Measurements from ENCODE around the gene DOCK9. TPM values are rescaled to one million over a fixed set of nuclear protein-coding genes. Genes with fewer than 3 reads are reported as not detected.

DOCK9 gene
- total RNA-seq, 1 donor from 2014 or later = 56.3 TPM

DNA sequence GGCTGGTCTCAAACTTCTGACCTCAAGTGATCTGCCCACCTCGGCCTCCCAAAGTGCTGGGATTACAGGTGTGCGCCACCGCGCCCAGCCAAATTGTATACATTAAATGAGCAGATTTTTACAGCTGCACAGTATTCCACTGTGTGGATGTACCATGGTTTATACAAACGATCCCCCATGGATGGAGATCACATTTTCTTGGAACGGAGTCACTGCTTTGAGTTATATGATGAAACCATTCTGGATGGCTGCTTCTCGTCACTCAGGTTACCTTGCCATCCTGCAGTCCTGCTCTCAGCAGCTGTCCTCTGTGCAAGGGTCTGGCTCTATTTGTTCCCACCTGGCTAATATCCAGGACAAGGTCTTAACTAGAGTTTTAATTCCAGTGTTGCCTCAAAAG, 186.3 kb downstream of the DOCK9 start:
- Mint-ChIP-seq H3K4me3 (ENCODE audit: unreplicated experiment) (no peak overlapping the region), H3K4me1 (ENCODE audit: low read depth, unreplicated experiment) (no peaks in the 10 kb centered on the region), H3K36me3 (ENCODE audit: low read depth, unreplicated experiment) (peaks cover 24% of the 10 kb centered on the region), H3K27me3 (ENCODE audit: low read depth, unreplicated experiment) (peaks cover 19% of the 10 kb centered on the region), H3K9me3 (ENCODE audit: unreplicated experiment) (peaks cover 4% of the 10 kb centered on the region), H3K27ac (ENCODE audit: unreplicated experiment) (peak overlapping the region; percentile 75)
- Histone ChIP-seq H3K4me1 (ENCODE audit: insufficient read depth, low read length) (no peaks in the 10 kb centered on the region), H3K9me3 (ENCODE audit: insufficient read depth, low read depth, low read length) (no peaks in the 10 kb centered on the region), H4K20me1 (ENCODE audit: insufficient read depth, low read length) (no peaks in the 10 kb centered on the region), H3K9ac (ENCODE audit: low read length) (no peak overlapping the region), H3K79me2 (ENCODE audit: insufficient read depth, low read length) (no peaks in the 10 kb centered on the region), H2AFZ (ENCODE audit: low read depth, low read length) (no peak overlapping the region), H3K36me3 (ENCODE audit: insufficient read depth, low read length) (peaks cover 3% of the 10 kb centered on the region), H3K4me3 (ENCODE audit: insufficient read depth, low read depth, low read length) (no peak overlapping the region), H3K27ac (ENCODE audit: low read depth, low read length) (no peak overlapping the region), H3K27me3 (ENCODE audit: insufficient read depth, low read length) (peaks cover 2% of the 10 kb centered on the region), H3K4me2 (ENCODE audit: low read length) (no peak overlapping the region)
- TF ChIP-seq CTCF (IDR thresholded peaks at IDR 0.05; ENCODE audit: insufficient read depth, low read depth, low read length) (no peak), EZH2 (IDR thresholded peaks at IDR 0.05; ENCODE audit: insufficient read depth, low read length) (no peak)
- FAIRE-seq (no peak), DNase-seq (ENCODE audit: low read depth) (no peak)

GRCh38 chr13:98787996-98788395, 189.9 kb downstream of the DOCK9 start:
- TF ChIP-seq CTCF (IDR thresholded peaks at IDR 0.05; ENCODE audit: insufficient read depth, low read depth, low read length) (no peak), EZH2 (IDR thresholded peaks at IDR 0.05; ENCODE audit: insufficient read depth, low read length) (no peak)
- no peak overlapping the region for H3K4me3 Mint-ChIP-seq (ENCODE audit: unreplicated experiment)

GRCh38 chr13:98787173-98787572, 190.7 kb downstream of the DOCK9 start:
- H3K4me3 Mint-ChIP-seq (ENCODE audit: unreplicated experiment) = no peak overlapping the region
- Histone ChIP-seq H3K4me2 (ENCODE audit: low read length) (no peak overlapping the region), H2AFZ (ENCODE audit: low read depth, low read length) (no peak overlapping the region), H3K79me2 (ENCODE audit: insufficient read depth, low read length) (no peaks in the 10 kb centered on the region), H3K36me3 (ENCODE audit: insufficient read depth, low read length) (no peaks in the 10 kb centered on the region), H3K4me1 (ENCODE audit: insufficient read depth, low read length) (no peaks in the 10 kb centered on the region), H3K9ac (ENCODE audit: low read length) (no peak overlapping the region), H3K4me3 (ENCODE audit: insufficient read depth, low read depth, low read length) (no peak overlapping the region), H4K20me1 (ENCODE audit: insufficient read depth, low read length) (no peaks in the 10 kb centered on the region), H3K9me3 (ENCODE audit: insufficient read depth, low read depth, low read length) (no peaks in the 10 kb centered on the region), H3K27ac (ENCODE audit: low read depth, low read length) (no peak overlapping the region), H3K27me3 (ENCODE audit: insufficient read depth, low read length) (peaks cover 6% of the 10 kb centered on the region)
- no peak for TF ChIP-seq CTCF (IDR thresholded peaks at IDR 0.05; ENCODE audit: insufficient read depth, low read depth, low read length)
- no peak for TF ChIP-seq EZH2 (IDR thresholded peaks at IDR 0.05; ENCODE audit: insufficient read depth, low read length)
- no peak for DNase-seq (ENCODE audit: low read depth)
- peaks cover 4% of the 10 kb centered on the region for H3K9me3 Mint-ChIP-seq (ENCODE audit: unreplicated experiment)
- H3K36me3 Mint-ChIP-seq (ENCODE audit: low read depth, unreplicated experiment) = peaks cover 3% of the 10 kb centered on the region
- H3K27ac Mint-ChIP-seq (ENCODE audit: unreplicated experiment) = no peak overlapping the region
- no peaks in the 10 kb centered on the region for H3K4me1 Mint-ChIP-seq (ENCODE audit: low read depth, unreplicated experiment)
- H3K27me3 Mint-ChIP-seq (ENCODE audit: low read depth, unreplicated experiment) = peaks cover 38% of the 10 kb centered on the region
- no peak for FAIRE-seq

More at GRCh38 chr13:98787996-98788395, 189.9 kb downstream of the DOCK9 start:
- FAIRE-seq (no peak), DNase-seq (ENCODE audit: low read depth) (no peak)
- peaks cover 4% of the 10 kb centered on the region for H3K9me3 Mint-ChIP-seq (ENCODE audit: unreplicated experiment)
- H3K27ac ChIP-seq (ENCODE audit: low read depth, low read length) = no peak overlapping the region
- H3K4me3 ChIP-seq (ENCODE audit: insufficient read depth, low read depth, low read length) = no peak overlapping the region
- H3K36me3 ChIP-seq (ENCODE audit: insufficient read depth, low read length) = no peaks in the 10 kb centered on the region
- H3K36me3 Mint-ChIP-seq (ENCODE audit: low read depth, unreplicated experiment) = peaks cover 7% of the 10 kb centered on the region
- H3K79me2 ChIP-seq (ENCODE audit: insufficient read depth, low read length) = no peaks in the 10 kb centered on the region
- H3K9ac ChIP-seq (ENCODE audit: low read length) = no peak overlapping the region
- no peaks in the 10 kb centered on the region for H3K4me1 Mint-ChIP-seq (ENCODE audit: low read depth, unreplicated experiment)
- no peak overlapping the region for H2AFZ ChIP-seq (ENCODE audit: low read depth, low read length)
- H3K4me1 ChIP-seq (ENCODE audit: insufficient read depth, low read length) = no peaks in the 10 kb centered on the region
- H3K4me2 ChIP-seq (ENCODE audit: low read length) = no peak overlapping the region
- H3K27me3 ChIP-seq (ENCODE audit: insufficient read depth, low read length) = peaks cover 6% of the 10 kb centered on the region
- H3K27me3 Mint-ChIP-seq (ENCODE audit: low read depth, unreplicated experiment) = peaks cover 33% of the 10 kb centered on the region
- H3K27ac Mint-ChIP-seq (ENCODE audit: unreplicated experiment) = no peak overlapping the region
- no peaks in the 10 kb centered on the region for H3K9me3 ChIP-seq (ENCODE audit: insufficient read depth, low read depth, low read length)
- H4K20me1 ChIP-seq (ENCODE audit: insufficient read depth, low read length) = no peaks in the 10 kb centered on the region
